Smooth muscle cell (in vitro differentiated cells): ENCODE results near the gene FBXL3. TPM values are rescaled to one million over a fixed set of nuclear protein-coding genes. Genes with fewer than 3 reads are reported as not detected.

Experiments
- DNase-seq: peaks from one replicate; lab custom pipeline; 2025; ENCODE audit not compliant: unreplicated experiment; lab: John Stamatoyannopoulos, UW
- H2AFZ ChIP-seq: fragments of 200-600 bp; sonication (generic); 2 replicates; pipeline ENCODE4 v1.6.0; 2016; ENCODE audit warnings: antibody characterized with exemption, low read depth, mild to moderate bottlenecking
- H3F3A ChIP-seq: fragments of 200-600 bp; sonication (generic); 2 replicates; pipeline ENCODE4 v1.6.0; 2017; ENCODE audit warnings: antibody characterized with exemption, low read depth
- H3K27ac ChIP-seq: fragments of 200-600 bp; sonication (generic); 2 replicates; pipeline ENCODE4 v1.5.1; 2016; ENCODE audit warnings: low read depth, mild to moderate bottlenecking
- H3K27me3 ChIP-seq: fragments of 200-600 bp; sonication (generic); 2 replicates; pipeline ENCODE4 v1.6.1; 2016; ENCODE audit warnings: low read depth, mild to moderate bottlenecking
- H3K36me3 ChIP-seq: fragments of 200-600 bp; sonication (generic); 2 replicates; pipeline ENCODE4 v1.5.1; 2016; ENCODE audit warnings: low read depth
- H3K4me1 ChIP-seq: fragments of 200-600 bp; sonication (generic); 2 replicates; pipeline ENCODE4 v1.5.1; 2016; ENCODE audit warnings: low read depth
- H3K4me2 ChIP-seq: fragments of 200-600 bp; sonication (generic); 2 replicates; pipeline ENCODE4 v1.6.0; 2016; ENCODE audit warnings: mild to moderate bottlenecking
- H3K4me3 ChIP-seq: fragments of 200-600 bp; sonication (generic); 2 replicates; pipeline ENCODE4 v1.5.1; 2016; ENCODE audit warnings: mild to moderate bottlenecking
- H3K79me2 ChIP-seq: fragments of 200-600 bp; sonication (generic); 2 replicates; pipeline ENCODE4 v1.6.0; 2016; ENCODE audit warnings: low read depth, mild to moderate bottlenecking
- H3K9ac ChIP-seq: fragments of 200-600 bp; sonication (generic); 2 replicates; pipeline ENCODE4 v1.6.0; 2016; ENCODE audit warnings: low read depth
- H3K9me3 ChIP-seq: fragments of 200-600 bp; sonication (generic); replicated peaks from 2 replicates; pipeline ENCODE4 v1.5.1; 2016; ENCODE audit warnings: low read depth
- H4K20me1 ChIP-seq: fragments of 200-600 bp; sonication (generic); 2 replicates; pipeline ENCODE4 v1.6.0; 2016; ENCODE audit warnings: low read depth
- WGBS: methylation state at CpG from one replicate; pipeline ENCODE4 v1.1.7; 2016; ENCODE audit warnings: low lambda C conversion rate; 5-methylcytosine and 5-hydroxymethylcytosine counted together
- polyA plus RNA-seq: library from polyadenylated mRNA; unstranded; fragments of >200 nt; fragmentation: Nextera tagmentation; extraction: Ambion mirVana; gene quantifications from 2 replicates; pipeline ENCODE4 v1.2.1, GENCODE V29; 2016
- total RNA-seq: library from RNA; depleted of rRNA; stranded (reverse); fragments of >200 nt; gene quantifications from 2 replicates; pipeline ENCODE4 v1.2.3, GENCODE V29; 2014
- TF ChIP-seq, protein P1 (sequence below): fragments of 200-600 bp; sonication (generic); IDR thresholded peaks from 2 replicates; pipeline ENCODE4 v1.5.1; 2017; ENCODE audit warnings: borderline replicate concordance, mild to moderate bottlenecking, antibody characterized with exemption; ENCODE audit not compliant: insufficient read depth, poor library complexity, severe bottlenecking

Gene FBXL3
- total and polyA plus RNA-seq, 2 experiments from 2014 or later, result 25.2 to 54.7 TPM

GRCh38 chr13:76994281-76994680 lies 32.7 kb downstream of the FBXL3 start:
- Histone ChIP-seq H3K4me3 (no peak overlapping the region), H3K4me2 (peak overlapping the region; percentile 41), H3K27ac (no peak overlapping the region), H3K9me3 (no peaks in the 10 kb centered on the region), H3K27me3 (no peaks in the 10 kb centered on the region), H2AFZ (no peak overlapping the region), H3K4me1 (peaks cover 9% of the 10 kb centered on the region), H3F3A (peaks cover 3% of the 10 kb centered on the region), H4K20me1 (no peaks in the 10 kb centered on the region), H3K9ac (no peak overlapping the region), H3K79me2 (peaks cover 26% of the 10 kb centered on the region), H3K36me3 (no peaks in the 10 kb centered on the region)
- TF ChIP-seq, protein P1, sequence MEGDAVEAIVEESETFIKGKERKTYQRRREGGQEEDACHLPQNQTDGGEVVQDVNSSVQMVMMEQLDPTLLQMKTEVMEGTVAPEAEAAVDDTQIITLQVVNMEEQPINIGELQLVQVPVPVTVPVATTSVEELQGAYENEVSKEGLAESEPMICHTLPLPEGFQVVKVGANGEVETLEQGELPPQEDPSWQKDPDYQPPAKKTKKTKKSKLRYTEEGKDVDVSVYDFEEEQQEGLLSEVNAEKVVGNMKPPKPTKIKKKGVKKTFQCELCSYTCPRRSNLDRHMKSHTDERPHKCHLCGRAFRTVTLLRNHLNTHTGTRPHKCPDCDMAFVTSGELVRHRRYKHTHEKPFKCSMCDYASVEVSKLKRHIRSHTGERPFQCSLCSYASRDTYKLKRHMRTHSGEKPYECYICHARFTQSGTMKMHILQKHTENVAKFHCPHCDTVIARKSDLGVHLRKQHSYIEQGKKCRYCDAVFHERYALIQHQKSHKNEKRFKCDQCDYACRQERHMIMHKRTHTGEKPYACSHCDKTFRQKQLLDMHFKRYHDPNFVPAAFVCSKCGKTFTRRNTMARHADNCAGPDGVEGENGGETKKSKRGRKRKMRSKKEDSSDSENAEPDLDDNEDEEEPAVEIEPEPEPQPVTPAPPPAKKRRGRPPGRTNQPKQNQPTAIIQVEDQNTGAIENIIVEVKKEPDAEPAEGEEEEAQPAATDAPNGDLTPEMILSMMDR, result no peak
- no peak for DNase-seq
- 94% methylated on average over 3 of the region's 3 CpGs for WGBS

GRCh38 chr13:76993473-76993872 lies 33.5 kb downstream of the FBXL3 start:
- Histone ChIP-seq H3K27ac (no peak overlapping the region), H4K20me1 (no peaks in the 10 kb centered on the region), H3K4me2 (peak overlapping the region; percentile 83), H3F3A (no peaks in the 10 kb centered on the region), H3K4me3 (peak overlapping the region; percentile 80), H2AFZ (no peak overlapping the region), H3K27me3 (no peaks in the 10 kb centered on the region), H3K79me2 (peaks cover 26% of the 10 kb centered on the region), H3K36me3 (no peaks in the 10 kb centered on the region), H3K9ac (peak overlapping the region; percentile 89), H3K9me3 (no peaks in the 10 kb centered on the region), H3K4me1 (peaks cover 9% of the 10 kb centered on the region)
- DNase-seq, result no peak
- TF ChIP-seq, protein P1, result no peak
- WGBS, result 95% methylated on average over 5 of the region's 5 CpGs

GRCh38 chr13:76993021-76993420 lies 33.9 kb downstream of the FBXL3 start:
- 19% methylated on average over 3 of the region's 3 CpGs for WGBS
- Histone ChIP-seq H3K27ac (peak overlapping the region; percentile 45), H3F3A (no peaks in the 10 kb centered on the region), H3K4me1 (peaks cover 9% of the 10 kb centered on the region), H4K20me1 (no peaks in the 10 kb centered on the region), H3K4me3 (peak overlapping the region; percentile 80), H3K27me3 (no peaks in the 10 kb centered on the region), H3K9ac (peak overlapping the region; percentile 89), H3K4me2 (peak overlapping the region; percentile 83), H3K9me3 (no peaks in the 10 kb centered on the region), H3K36me3 (no peaks in the 10 kb centered on the region), H2AFZ (peak overlapping the region; percentile 86), H3K79me2 (peaks cover 21% of the 10 kb centered on the region)
- TF ChIP-seq, protein P1, result no peak
- no peak for DNase-seq

DNA sequence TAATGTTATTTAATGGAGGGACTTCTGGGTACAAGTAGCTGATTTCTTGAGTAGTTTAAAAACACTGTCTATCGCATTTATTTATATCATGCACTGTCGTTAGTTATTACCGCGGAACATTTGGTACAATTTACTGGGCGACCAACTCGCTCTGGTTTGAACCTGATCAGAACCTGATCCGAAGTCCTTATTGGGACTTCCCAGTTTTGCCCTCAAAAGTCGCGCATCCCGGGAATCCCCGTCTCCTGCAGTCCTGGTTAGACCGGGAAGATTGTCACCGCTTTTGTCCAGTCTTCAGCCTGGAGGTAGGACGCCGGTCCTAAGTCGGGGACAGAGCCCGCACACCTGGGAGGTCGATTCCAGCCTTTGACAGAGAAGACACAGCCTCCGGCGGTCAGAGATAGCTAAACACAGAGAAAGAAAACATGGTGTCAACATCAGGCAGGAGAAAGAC lies 34.4 kb downstream of the FBXL3 start:
- under 1% methylated on average over 20 of the region's 20 CpGs for WGBS
- TF ChIP-seq, protein P1, result no peak
- Histone ChIP-seq H3K4me2 (peak overlapping the region; percentile 83), H3K4me1 (peaks cover 9% of the 10 kb centered on the region), H2AFZ (peak overlapping the region; percentile 86), H4K20me1 (no peaks in the 10 kb centered on the region), H3K9ac (peak overlapping the region; percentile 89), H3K27ac (peak overlapping the region; percentile 45), H3K79me2 (peaks cover 21% of the 10 kb centered on the region), H3K36me3 (no peaks in the 10 kb centered on the region), H3K9me3 (no peaks in the 10 kb centered on the region), H3K4me3 (peak overlapping the region; percentile 80), H3F3A (no peaks in the 10 kb centered on the region), H3K27me3 (no peaks in the 10 kb centered on the region)
- peak; percentile 6 for DNase-seq
